Endothelial cell of hepatic sinusoid (primary cell): ENCODE data around the gene TMEM128.
"Not testable (repeated sequence)": the region's sequence is repeated elsewhere in the genome, so short reads cannot be mapped to it uniquely, and the experiment has no call there.

Source experiments
- in situ Hi-C: cut with HindIII; loops from 2 replicates; pipeline ENCODE4 v1.10.0; 2017; ENCODE audit warnings: low sequenced_read_pairs

TMEM128 gene

GRCh38 chr4:4202510-4202909 is 45.5 kb downstream of the TMEM128 start:
- in situ Hi-C loops = no loop called here

GRCh38 chr4:4200624-4201023 is 47.4 kb downstream of the TMEM128 start:
- in situ Hi-C loops = no loop called here

GRCh38 chr4:4195354-4195753 is 52.7 kb downstream of the TMEM128 start:
- in situ Hi-C loops = no loop called here

- in situ Hi-C loops = not testable (repeated sequence)
These were observed 59.5 kb downstream of the TMEM128 start for GRCh38 chr4:4188557-4188956.
